GM12891 (cell line): ENCODE measurements around the gene LINS1.

Experiments
- POLR2A ChIP-seq: IDR thresholded peaks from 2 replicates; pipeline ENCODE4 v1.6.1; 2011; ENCODE audit warnings: low read depth, low read length, control low read depth
- POLR2AphosphoS5 ChIP-seq: IDR thresholded peaks from 2 replicates; pipeline ENCODE4 v1.6.1; 2011; ENCODE audit warnings: low read depth, low read length, control low read depth
- SPI1 ChIP-seq: IDR thresholded peaks from 2 replicates; pipeline ENCODE4 v1.6.1; 2011; ENCODE audit warnings: low read depth, low read length, control low read depth
- TAF1 ChIP-seq: IDR thresholded peaks from 2 replicates; pipeline ENCODE4 v1.6.1; 2011; ENCODE audit warnings: low read depth, low read length, control low read depth

- TF ChIP-seq POLR2A (peak; percentile 57; the same call in 1 of the 2 replicates), SPI1 (no peak; the same call in 1 of the 2 replicates), POLR2AphosphoS5 (peak; percentile 68), TAF1 (peak; percentile 24; the same call in 1 of the 2 replicates)
These were observed 924 bp upstream of the LINS1 start for GRCh38 chr15:100602823-100603393.
